WTC11 (cell line): ENCODE results near the gene CFDP1. TPM values are rescaled to one million over a fixed set of nuclear protein-coding genes. Genes with fewer than 3 reads are reported as not detected.
A peak's percentile ranks its signal among the peaks of the same experiment; 100 is the strongest.

Experiments
- ATAC-seq: fragments of 200-7000 bp; cut with Tn5 transposase; 2 replicates; pipeline ENCODE4 v1.10.0; 2021; ENCODE audit warnings: mild to moderate bottlenecking, moderate library complexity
- CTCF ChIA-PET: fragments of 300-600 bp; sonication (Branson Sonifier 250); formaldehyde crosslinking; loops from one replicate; lab custom pipeline; 2021; ENCODE audit warnings: antibody characterized with exemption; lab: Charles Lee
- POLR2A ChIA-PET: fragments of 350-600 bp; sonication (Branson Sonifier 250); formaldehyde crosslinking; loops from one replicate; lab custom pipeline; 2021; ENCODE audit warnings: antibody characterized with exemption; lab: Charles Lee
- DNase-seq: peaks from one replicate; pipeline ENCODE4 v3.0.0; 2021; ENCODE audit warnings: low spot score
- H3K27ac Mint-ChIP-seq: 2 replicates; pipeline ENCODE4 v1.8.0; 2021; ENCODE audit warnings: mixed read lengths
- H3K27me3 Mint-ChIP-seq: 2 replicates; pipeline ENCODE4 v1.8.0; 2021; ENCODE audit warnings: low read depth, mild to moderate bottlenecking, moderate library complexity, mixed read lengths
- H3K36me3 Mint-ChIP-seq: 2 replicates; pipeline ENCODE4 v1.8.0; 2021; ENCODE audit warnings: mixed read lengths
- H3K4me1 Mint-ChIP-seq: 2 replicates; pipeline ENCODE4 v1.8.0; 2022; ENCODE audit warnings: mixed read lengths
- H3K4me3 Mint-ChIP-seq: 2 replicates; pipeline ENCODE4 v1.8.0; 2021; ENCODE audit warnings: mild to moderate bottlenecking, moderate library complexity, mixed read lengths
- H3K9me3 Mint-ChIP-seq: 2 replicates; pipeline ENCODE4 v1.8.0; 2021; ENCODE audit warnings: mixed read lengths
- ATF2 ChIP-seq: sonication (generic); formaldehyde crosslinking; IDR thresholded peaks from 2 replicates; pipeline ENCODE4 v1.8.1; 2022; ENCODE audit warnings: low read depth, missing genetic modification reagents, borderline replicate concordance
- ATF6 ChIP-seq: sonication (generic); formaldehyde crosslinking; IDR thresholded peaks from 2 replicates; pipeline ENCODE4 v1.8.1; 2023; ENCODE audit warnings: mild to moderate bottlenecking, missing genetic modification reagents
- CDX4 ChIP-seq: fragments of 250-450 bp; sonication (Bioruptor Pico); IDR thresholded peaks from 2 replicates; pipeline ENCODE4 v1.9.0; 2021; ENCODE audit warnings: moderate library complexity, mild to moderate bottlenecking, inconsistent platforms, borderline replicate concordance
- CREM ChIP-seq: sonication (generic); formaldehyde crosslinking; IDR thresholded peaks from 2 replicates; pipeline ENCODE4 v1.8.1; 2022; ENCODE audit warnings: mild to moderate bottlenecking, missing genetic modification reagents, moderate library complexity
- ESRRA ChIP-seq: sonication (generic); formaldehyde crosslinking; IDR thresholded peaks from 2 replicates; pipeline ENCODE4 v1.8.1; 2022; ENCODE audit warnings: mild to moderate bottlenecking, missing genetic modification reagents, borderline replicate concordance
- FOXJ3 ChIP-seq: sonication (generic); formaldehyde crosslinking; IDR thresholded peaks from 2 replicates; pipeline ENCODE4 v1.9.0; 2021; ENCODE audit warnings: missing genetic modification reagents, mild to moderate bottlenecking, borderline replicate concordance
- FOXK1 ChIP-seq: sonication (generic); formaldehyde crosslinking; IDR thresholded peaks from 2 replicates; pipeline ENCODE4 v1.8.0; 2022; ENCODE audit warnings: mild to moderate bottlenecking, moderate library complexity, missing genetic modification reagents
- FOXP1 ChIP-seq: sonication (generic); formaldehyde crosslinking; IDR thresholded peaks from 2 replicates; pipeline ENCODE4 v1.8.0; 2022; ENCODE audit warnings: missing genetic modification reagents, mild to moderate bottlenecking, moderate library complexity, borderline replicate concordance
- GABPB1 ChIP-seq: sonication (generic); formaldehyde crosslinking; IDR thresholded peaks from 2 replicates; pipeline ENCODE4 v1.8.1; 2023; ENCODE audit warnings: mild to moderate bottlenecking, missing genetic modification reagents
- HMGA2 ChIP-seq: fragments of 250-450 bp; sonication (Bioruptor Pico); IDR thresholded peaks from 2 replicates; pipeline ENCODE4 v1.4.0; 2021; ENCODE audit warnings: mild to moderate bottlenecking, moderate library complexity
- IRF1 ChIP-seq: sonication (generic); formaldehyde crosslinking; IDR thresholded peaks from 2 replicates; pipeline ENCODE4 v1.8.0; 2023; ENCODE audit warnings: missing genetic modification reagents
- NFATC4 ChIP-seq: fragments of 250-450 bp; sonication (Bioruptor Pico); IDR thresholded peaks from 2 replicates; pipeline ENCODE4 v1.9.0; 2021; ENCODE audit warnings: mild to moderate bottlenecking
- SMAD3 ChIP-seq: sonication (generic); formaldehyde crosslinking; IDR thresholded peaks from 2 replicates; pipeline ENCODE4 v1.8.0; 2022; ENCODE audit warnings: missing genetic modification reagents, mild to moderate bottlenecking, borderline replicate concordance
- SMAD4 ChIP-seq: sonication (generic); formaldehyde crosslinking; IDR thresholded peaks from 2 replicates; pipeline ENCODE4 v1.8.0; 2022; ENCODE audit warnings: mild to moderate bottlenecking, missing genetic modification reagents
- TCF7 ChIP-seq: sonication (generic); formaldehyde crosslinking; IDR thresholded peaks from 2 replicates; pipeline ENCODE4 v1.8.0; 2022; ENCODE audit warnings: mild to moderate bottlenecking, low read depth, missing genetic modification reagents, moderate library complexity
- ZBTB21 ChIP-seq: sonication (generic); formaldehyde crosslinking; IDR thresholded peaks from 2 replicates; pipeline ENCODE4 v1.8.1; 2023; ENCODE audit warnings: mild to moderate bottlenecking, missing genetic modification reagents, borderline replicate concordance
- ZNF138 ChIP-seq: sonication (generic); formaldehyde crosslinking; conservative IDR thresholded peaks from 2 replicates; pipeline ENCODE4 v1.8.1; 2022; ENCODE audit warnings: mild to moderate bottlenecking, moderate library complexity, missing genetic modification reagents
- ZNF263 ChIP-seq: sonication (generic); formaldehyde crosslinking; IDR thresholded peaks from 2 replicates; pipeline ENCODE4 v1.8.1; 2022; ENCODE audit warnings: low read depth, mild to moderate bottlenecking, moderate library complexity, missing genetic modification reagents
- ZNF281 ChIP-seq: sonication (generic); formaldehyde crosslinking; IDR thresholded peaks from 2 replicates; pipeline ENCODE4 v1.8.0; 2023; ENCODE audit warnings: mild to moderate bottlenecking, missing genetic modification reagents
- ZNF425 ChIP-seq: fragments of 250-450 bp; sonication (Bioruptor Pico); conservative IDR thresholded peaks from 2 replicates; pipeline ENCODE4 v1.9.0; 2021; ENCODE audit warnings: mild to moderate bottlenecking
- ZNF671 ChIP-seq: fragments of 250-450 bp; sonication (Bioruptor Pico); IDR thresholded peaks from 2 replicates; pipeline ENCODE4 v1.8.0; 2021; ENCODE audit warnings: mild to moderate bottlenecking
- total RNA-seq: library from RNA; stranded (reverse); gene quantifications from 3 replicates; pipeline ENCODE4 v1.2.3, GENCODE V29; 2021

CFDP1 gene
- total RNA-seq, 1 experiment from 2014 or later = 79.2 TPM

- CTCF ChIA-PET = interaction anchor here (1.3 to 2.9 kb wide), 3 partner anchors 8 to 60 kb away, joined by 3 to 13 read pairs (median 3); partner anchors contain the start of gene TMEM170A
- no peak for TF ChIP-seq TCF7 (CRISPR knock-in tag)
- TF ChIP-seq ZNF425 = no peak
- no peak for TF ChIP-seq ZNF138 (CRISPR knock-in tag)
- no peak for TF ChIP-seq SMAD3 (CRISPR knock-in tag)
- no peak for TF ChIP-seq CDX4 (CRISPR knock-in tag)
- no peak for TF ChIP-seq ATF6 (CRISPR knock-in tag)
- no peak for TF ChIP-seq SMAD4 (CRISPR knock-in tag)
- no peak for TF ChIP-seq ESRRA (CRISPR knock-in tag)
- TF ChIP-seq HMGA2 = no peak
- no peak for TF ChIP-seq ZNF263
- no peak for TF ChIP-seq FOXP1
- no peak for TF ChIP-seq ZBTB21
- TF ChIP-seq ZNF281 (CRISPR knock-in tag) = no peak
- TF ChIP-seq FOXJ3 = no peak
- TF ChIP-seq CREM = no peak
- TF ChIP-seq FOXK1 (CRISPR knock-in tag) = no peak
- TF ChIP-seq, all 79 proteins: peak for 0
- H3K4me3 Mint-ChIP-seq = no peak overlapping the region
- H3K9me3 Mint-ChIP-seq = no peaks in the 10 kb centered on the region
- no peak overlapping the region for H3K27ac Mint-ChIP-seq
- DNase-seq (no peak), ATAC-seq (no peak)
- peaks cover 73% of the 10 kb centered on the region for H3K4me1 Mint-ChIP-seq
- H3K27me3 Mint-ChIP-seq = no peaks in the 10 kb centered on the region
- POLR2A ChIA-PET = no interaction called here
- H3K36me3 Mint-ChIP-seq = peaks cover 4% of the 10 kb centered on the region
Observed at GRCh38 chr16:75457485-75458021, 24.2 kb upstream of the CFDP1 start.

- POLR2A ChIA-PET = no interaction called here
- Mint-ChIP-seq H3K27me3 (no peaks in the 10 kb centered on the region), H3K27ac (peak overlapping the region; percentile 61), H3K4me1 (peaks cover 68% of the 10 kb centered on the region), H3K36me3 (peaks cover 4% of the 10 kb centered on the region), H3K9me3 (no peaks in the 10 kb centered on the region), H3K4me3 (no peak overlapping the region)
- DNase-seq = no peak
- ATAC-seq = no peak
- CTCF ChIA-PET = interaction anchor here (0.5 to 2.9 kb wide), 6 partner anchors 8 to 80 kb away, joined by 3 to 13 read pairs (median 3); partner anchors contain the start of gene TMEM170A
- no peak for TF ChIP-seq GABPB1 (CRISPR knock-in tag)
- TF ChIP-seq CREM = no peak
- no peak for TF ChIP-seq FOXP1
- no peak for TF ChIP-seq ZNF263
- TF ChIP-seq FOXJ3 = no peak
- no peak for TF ChIP-seq NFATC4 (CRISPR knock-in tag)
- no peak for TF ChIP-seq ZNF281 (CRISPR knock-in tag)
- TF ChIP-seq IRF1 = no peak
- no peak for TF ChIP-seq ZNF671 (CRISPR knock-in tag)
- TF ChIP-seq ATF2 (CRISPR knock-in tag) = no peak
Observed at GRCh38 chr16:75456971-75457370, 23.7 kb upstream of the CFDP1 start.
